Dedifferentiated amniotic fluid mesenchymal stem cell (primary cell): ENCODE results near the gene CD44.

Experiments
- DNase-seq: peaks from one replicate; pipeline ENCODE4 v3.0.0-alpha.2; 2016; ENCODE audit errors: extremely low spot score

CD44 gene

GRCh38 chr11:35158701-35159510, 19.9 kb downstream of the CD44 start:
- no peak for DNase-seq

GRCh38 chr11:35160246-35160824, 21.4 kb downstream of the CD44 start:
- no peak for DNase-seq

- no peak for DNase-seq
Measured at GRCh38 chr11:35160902-35161597, 22.1 kb downstream of the CD44 start.

- no peak for DNase-seq
Measured at GRCh38 chr11:35162745-35163144, 23.8 kb downstream of the CD44 start.

GRCh38 chr11:35163209-35163608, 24.2 kb downstream of the CD44 start:
- DNase-seq: no peak

- DNase-seq: no peak
Measured at GRCh38 chr11:35163702-35164496, 24.9 kb downstream of the CD44 start.

- no peak for DNase-seq
Measured at GRCh38 chr11:35165030-35165422, 26.1 kb downstream of the CD44 start.

DNA sequence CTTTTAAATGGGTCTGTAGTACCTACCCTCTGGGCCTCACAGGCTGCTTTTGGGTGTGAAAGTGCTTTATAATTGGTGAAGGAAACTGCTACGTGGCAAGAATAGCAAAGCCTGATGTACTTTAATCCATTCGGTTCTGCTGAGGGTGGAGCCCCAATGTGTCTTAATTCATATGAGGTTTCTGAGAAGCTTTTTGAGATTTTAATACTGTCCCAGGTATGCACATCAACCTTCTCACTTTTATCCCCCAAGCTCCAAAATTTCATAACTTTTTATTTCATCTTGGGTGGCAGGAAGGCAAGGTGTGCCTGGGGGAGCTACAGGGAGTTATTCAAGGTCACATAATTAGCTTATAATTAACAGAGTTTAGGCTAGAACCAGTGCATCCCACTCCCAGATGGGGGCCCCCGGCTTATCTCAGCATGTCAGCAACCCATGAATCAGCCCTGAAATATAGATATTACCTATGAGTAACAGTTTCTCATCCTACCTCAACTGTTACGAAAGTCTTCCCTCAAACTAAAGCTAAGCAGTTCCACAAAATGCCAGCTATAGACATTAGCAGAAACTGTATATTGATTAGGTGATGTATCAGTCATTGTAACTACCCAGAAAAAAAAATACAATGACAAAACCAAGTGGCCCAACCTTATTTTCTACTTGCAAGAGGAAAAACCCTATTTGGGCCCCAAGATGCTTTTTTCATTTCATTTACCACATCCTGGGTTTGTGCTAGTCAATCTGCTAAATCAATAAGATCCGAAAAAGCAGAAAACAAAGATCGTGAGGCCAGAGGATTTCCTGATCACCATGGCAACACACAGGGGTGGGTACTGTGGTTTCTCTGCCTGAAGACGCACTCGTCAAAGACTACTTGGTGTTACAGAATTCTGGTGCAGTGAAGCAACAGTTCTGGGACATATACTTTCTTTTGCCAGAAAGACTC, 26.7 kb downstream of the CD44 start:
- DNase-seq: no peak

DNA sequence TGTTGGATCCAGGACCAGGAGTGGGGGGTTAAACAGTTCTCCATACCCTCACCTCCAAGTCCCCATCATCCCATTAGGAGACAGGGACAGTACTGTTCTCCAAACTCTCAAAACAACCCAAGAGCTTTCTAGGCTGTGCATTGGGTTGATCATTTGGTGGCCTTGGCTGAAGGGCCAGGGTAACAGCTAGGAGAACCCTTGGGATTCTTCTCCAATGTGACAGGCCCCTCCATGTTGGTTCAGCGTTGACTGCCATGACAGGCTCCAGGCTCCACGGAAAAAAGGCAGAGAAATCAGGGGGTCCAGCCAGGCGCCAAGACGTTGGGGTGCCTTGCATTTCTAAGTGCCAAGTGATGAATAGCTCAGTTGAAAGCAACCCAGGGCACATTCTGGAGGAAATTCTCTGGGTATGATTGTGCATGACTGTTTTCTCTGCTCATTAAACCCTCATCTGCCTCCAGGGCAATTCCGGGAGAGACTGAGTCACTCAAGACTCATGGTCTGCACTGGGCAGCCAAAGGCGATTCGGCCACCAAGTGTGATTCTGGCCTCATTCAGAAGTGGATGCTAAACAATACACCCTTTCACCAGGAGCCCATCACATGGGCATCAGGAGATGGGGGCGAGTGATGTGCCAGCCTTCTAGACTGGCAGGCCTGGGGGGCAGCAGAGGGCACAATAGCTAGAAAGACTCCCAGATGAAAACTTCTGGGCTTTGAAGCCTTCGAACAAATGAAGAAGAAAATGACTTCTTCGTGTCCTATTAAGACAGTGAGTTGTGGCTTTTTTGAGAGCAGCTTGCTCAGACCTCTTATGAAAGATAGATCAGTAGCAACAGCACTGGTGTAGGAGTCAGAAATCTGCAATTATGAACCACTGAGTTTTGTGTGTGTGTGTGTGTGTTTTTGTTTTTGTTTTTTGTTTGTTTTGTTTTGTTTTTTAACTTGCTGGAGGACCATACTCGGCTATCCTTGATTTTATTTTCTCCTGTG, 27.7 kb downstream of the CD44 start:
- DNase-seq: peak; percentile 94

DNA sequence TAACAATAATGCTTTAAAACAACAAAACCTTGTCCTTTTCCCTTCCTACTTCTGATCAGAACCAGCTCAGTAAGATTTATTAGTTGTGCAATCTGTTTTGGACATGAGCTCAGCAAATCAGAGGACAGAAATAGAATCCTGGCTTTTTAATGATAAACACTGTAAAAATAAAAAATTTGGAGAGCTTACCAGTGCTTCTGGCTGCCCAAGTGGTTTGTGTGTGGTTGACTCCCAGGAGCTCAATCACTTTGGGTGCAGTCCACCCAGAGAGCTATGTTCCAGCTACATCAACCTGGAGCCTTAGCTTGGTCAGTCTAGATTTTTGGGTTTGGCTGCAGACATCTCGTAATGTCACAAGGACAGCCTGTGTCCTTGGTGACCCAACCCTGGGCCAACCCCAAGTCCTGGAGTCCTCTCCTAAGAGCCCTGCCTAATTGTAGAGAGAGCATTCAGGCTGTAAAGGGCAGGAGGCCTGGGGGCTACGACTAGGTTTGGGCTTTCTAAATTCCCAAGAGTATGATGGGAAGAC, 28.5 kb downstream of the CD44 start:
- peak; percentile 58 for DNase-seq

DNA sequence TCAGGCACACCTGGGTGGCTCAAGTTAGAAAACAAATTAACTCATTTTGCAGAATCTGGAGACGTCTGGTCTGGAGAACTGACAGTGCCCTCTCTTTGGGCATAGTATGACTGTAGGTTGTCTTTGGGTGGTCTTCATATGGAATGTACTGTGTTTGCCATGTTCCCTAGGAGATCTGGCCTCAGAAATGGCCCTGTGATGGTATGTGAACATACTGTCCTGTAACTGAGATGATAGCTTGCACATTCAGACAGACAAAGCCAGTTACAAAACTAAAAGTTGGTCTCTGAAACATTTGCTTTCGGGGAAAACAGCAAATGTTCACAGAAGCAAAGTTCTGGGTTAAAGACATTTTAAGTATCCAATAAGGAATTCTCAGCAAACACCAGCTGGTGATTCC, 29.7 kb downstream of the CD44 start:
- DNase-seq: no peak

GRCh38 chr11:35169112-35169511, 30.1 kb downstream of the CD44 start:
- DNase-seq: no peak

GRCh38 chr11:35169754-35170153, 30.8 kb downstream of the CD44 start:
- no peak for DNase-seq

- DNase-seq: no peak
Measured at GRCh38 chr11:35170503-35170902, 31.5 kb downstream of the CD44 start.

DNA sequence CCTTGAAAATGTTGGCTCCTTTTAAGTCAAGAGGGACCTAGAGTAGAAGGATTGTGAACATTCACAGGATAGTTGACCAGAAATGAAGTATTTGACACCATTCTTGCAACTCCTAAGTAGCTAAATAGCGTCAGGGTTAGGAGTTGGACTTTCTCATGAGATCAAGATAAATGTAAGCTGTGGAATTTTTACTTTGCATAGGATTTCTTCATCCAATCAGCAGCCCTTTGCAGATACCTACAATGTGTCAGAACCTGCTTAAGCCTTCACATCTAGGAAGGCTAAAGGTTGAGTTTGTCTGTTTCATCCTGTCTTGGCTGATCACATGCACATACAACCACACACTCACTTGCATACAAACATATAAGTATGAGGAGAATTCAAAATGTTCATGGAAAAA, 32.3 kb downstream of the CD44 start:
- no peak for DNase-seq

- no peak for DNase-seq
Measured at GRCh38 chr11:35173011-35173511, 34.1 kb downstream of the CD44 start.

DNA sequence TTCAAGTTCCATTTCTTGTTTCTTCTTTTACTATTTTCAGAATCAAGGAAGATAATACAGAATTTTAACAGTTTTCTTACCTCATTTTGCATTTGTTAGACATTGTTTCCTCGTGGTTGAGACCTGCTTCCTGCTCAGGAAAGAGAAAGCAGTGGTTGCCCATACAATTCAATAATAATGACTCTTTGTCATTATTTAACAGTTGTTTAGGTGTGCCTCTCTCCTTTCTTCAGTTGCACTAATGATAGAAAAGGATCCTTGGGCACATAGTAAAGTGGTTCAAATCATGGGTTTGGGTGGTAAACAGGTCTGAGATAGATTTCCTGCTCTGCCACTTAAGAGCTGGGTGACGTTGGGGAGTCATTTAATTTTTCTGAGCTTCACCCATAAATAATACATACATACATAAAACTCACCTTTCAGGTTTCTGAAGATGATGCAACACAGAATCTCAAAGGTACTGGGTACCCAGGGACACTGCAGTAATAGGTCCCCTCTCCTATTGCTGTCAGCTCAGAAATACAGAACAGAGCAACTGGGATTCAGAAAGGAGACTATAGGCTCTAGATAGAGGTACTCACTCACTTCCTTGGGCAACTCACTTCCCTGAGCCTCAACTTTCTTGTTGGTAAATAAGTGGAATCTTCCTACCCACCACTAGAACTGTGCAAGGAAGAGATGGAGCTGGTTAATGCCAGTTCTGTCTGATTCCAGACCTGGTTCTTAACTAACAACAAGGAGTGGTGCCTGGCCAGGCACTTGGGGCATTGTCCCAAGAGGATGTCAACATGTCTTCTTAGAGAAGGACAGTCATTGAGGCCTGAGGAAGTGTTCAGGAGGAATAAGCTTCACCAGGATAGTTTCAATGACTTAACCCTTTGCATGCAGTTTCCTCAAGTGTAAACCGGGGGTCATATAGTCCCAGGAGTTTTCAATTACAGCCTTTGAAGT, 34.9 kb downstream of the CD44 start:
- no peak for DNase-seq

GRCh38 chr11:35174666-35175065, 35.7 kb downstream of the CD44 start:
- peak; percentile 72 for DNase-seq
